ENCODE data around the gene GRIK4. TPM values are rescaled to one million over a fixed set of nuclear protein-coding genes. Genes with fewer than 3 reads are reported as not detected.

GRIK4 gene
- total RNA-seq, 3 donors from 2014 or later = 0.05 to 0.30 (median 0.11) TPM

DNA sequence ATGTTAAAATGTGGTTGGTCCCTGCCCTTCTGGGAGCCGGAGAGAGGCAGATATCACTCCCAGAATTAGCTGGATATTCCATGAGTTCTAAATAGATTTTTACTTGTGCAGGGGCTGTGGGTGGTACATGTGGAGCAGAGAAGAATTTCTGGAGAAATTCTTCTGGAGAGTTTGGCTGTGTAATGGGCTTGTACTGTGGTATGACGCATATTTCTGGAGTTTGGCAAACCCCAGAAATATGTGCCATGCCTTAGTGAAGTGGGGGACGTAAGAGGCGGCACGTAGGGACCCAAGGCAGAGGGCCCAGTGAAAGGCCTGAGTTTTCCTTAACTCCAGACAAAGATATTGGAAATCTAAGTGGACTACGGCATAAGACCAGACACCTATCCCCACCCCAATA, 461.1 kb downstream of the GRIK4 start:
- DNase-seq (no peak), ATAC-seq (no peak)
- no peaks in the 10 kb centered on the region for H3K9me3 Mint-ChIP-seq
- H3K36me3 Mint-ChIP-seq (ENCODE audit: insufficient read depth) = no peaks in the 10 kb centered on the region
- no peaks in the 10 kb centered on the region for H3K4me1 Mint-ChIP-seq (ENCODE audit: low read depth)
- peaks cover 30% of the 10 kb centered on the region for H3K27me3 Mint-ChIP-seq (ENCODE audit: low read depth)
- no peak overlapping the region for H3K4me3 Mint-ChIP-seq

DNA sequence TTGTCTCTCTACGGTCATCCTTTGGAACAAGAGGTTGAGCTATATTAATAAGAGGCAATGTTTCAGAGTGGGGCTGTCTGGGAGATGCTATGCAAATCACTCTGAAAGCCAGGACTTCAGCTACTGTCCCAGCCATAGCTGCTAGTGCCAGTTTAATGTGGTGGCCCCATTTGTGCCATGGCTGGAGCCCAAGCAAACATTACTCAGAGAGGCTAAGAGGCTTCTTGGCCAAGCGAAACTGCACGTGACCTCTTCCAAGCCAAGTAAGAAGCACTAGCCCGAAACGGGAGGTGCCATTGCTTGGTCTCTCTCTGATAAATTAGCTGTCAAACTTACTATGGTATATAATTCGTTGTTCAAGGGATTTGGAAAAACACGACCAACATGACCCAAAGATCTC, 462.0 kb downstream of the GRIK4 start:
- Mint-ChIP-seq H3K36me3 (ENCODE audit: insufficient read depth) (no peaks in the 10 kb centered on the region), H3K4me1 (ENCODE audit: low read depth) (no peaks in the 10 kb centered on the region), H3K4me3 (no peak overlapping the region), H3K9me3 (no peaks in the 10 kb centered on the region), H3K27me3 (ENCODE audit: low read depth) (peaks cover 36% of the 10 kb centered on the region)
- ATAC-seq (no peak), DNase-seq (no peak)

DNA sequence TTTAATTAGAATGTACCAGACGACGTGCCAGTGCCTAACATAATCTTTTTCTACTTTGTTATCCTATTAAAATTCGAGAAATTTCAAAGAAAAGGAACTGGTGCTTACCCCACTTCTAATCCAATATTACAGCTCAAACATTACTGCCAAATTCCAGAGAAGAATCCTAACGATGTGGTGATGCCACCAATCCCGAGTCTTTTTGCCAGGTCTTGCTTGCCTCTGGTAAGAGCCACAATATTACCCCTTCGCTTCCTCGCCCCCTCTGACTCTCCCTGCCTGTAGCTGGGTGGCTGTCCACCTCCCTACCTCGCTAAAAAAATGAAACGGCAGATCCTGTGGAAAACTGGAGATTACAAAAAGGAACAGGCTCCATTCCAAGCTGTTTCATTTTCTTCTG, 462.9 kb downstream of the GRIK4 start:
- H3K4me3 Mint-ChIP-seq = no peak overlapping the region
- DNase-seq = no peak
- H3K27me3 Mint-ChIP-seq (ENCODE audit: low read depth) = peaks cover 34% of the 10 kb centered on the region
- ATAC-seq = no peak
- H3K4me1 Mint-ChIP-seq (ENCODE audit: low read depth) = no peaks in the 10 kb centered on the region
- no peaks in the 10 kb centered on the region for H3K36me3 Mint-ChIP-seq (ENCODE audit: insufficient read depth)
- H3K9me3 Mint-ChIP-seq = no peaks in the 10 kb centered on the region

DNA sequence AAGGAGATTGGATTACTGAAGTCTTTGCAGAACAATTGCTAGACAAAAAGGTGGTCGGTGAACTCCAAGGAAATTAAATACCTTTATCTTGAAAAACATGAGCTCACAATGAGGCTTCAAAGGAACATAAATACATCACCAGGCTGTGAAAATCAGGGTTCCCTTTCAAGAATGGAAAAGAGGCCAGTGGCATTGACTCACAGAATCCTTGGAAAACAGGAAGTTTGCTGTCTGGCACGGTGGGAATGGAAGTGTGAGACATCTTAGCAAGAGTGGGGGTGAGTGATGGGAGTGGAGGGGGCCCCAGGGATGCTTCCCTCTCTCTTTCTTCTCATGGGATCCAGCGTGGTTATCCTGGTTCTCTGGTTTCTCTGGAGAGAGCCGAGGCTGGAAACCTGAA, 463.4 kb downstream of the GRIK4 start:
- ATAC-seq (no peak), DNase-seq (no peak)
- no peaks in the 10 kb centered on the region for H3K4me1 Mint-ChIP-seq (ENCODE audit: low read depth)
- no peaks in the 10 kb centered on the region for H3K9me3 Mint-ChIP-seq
- H3K27me3 Mint-ChIP-seq (ENCODE audit: low read depth) = peaks cover 34% of the 10 kb centered on the region
- H3K4me3 Mint-ChIP-seq = no peak overlapping the region
- no peaks in the 10 kb centered on the region for H3K36me3 Mint-ChIP-seq (ENCODE audit: insufficient read depth)

DNA sequence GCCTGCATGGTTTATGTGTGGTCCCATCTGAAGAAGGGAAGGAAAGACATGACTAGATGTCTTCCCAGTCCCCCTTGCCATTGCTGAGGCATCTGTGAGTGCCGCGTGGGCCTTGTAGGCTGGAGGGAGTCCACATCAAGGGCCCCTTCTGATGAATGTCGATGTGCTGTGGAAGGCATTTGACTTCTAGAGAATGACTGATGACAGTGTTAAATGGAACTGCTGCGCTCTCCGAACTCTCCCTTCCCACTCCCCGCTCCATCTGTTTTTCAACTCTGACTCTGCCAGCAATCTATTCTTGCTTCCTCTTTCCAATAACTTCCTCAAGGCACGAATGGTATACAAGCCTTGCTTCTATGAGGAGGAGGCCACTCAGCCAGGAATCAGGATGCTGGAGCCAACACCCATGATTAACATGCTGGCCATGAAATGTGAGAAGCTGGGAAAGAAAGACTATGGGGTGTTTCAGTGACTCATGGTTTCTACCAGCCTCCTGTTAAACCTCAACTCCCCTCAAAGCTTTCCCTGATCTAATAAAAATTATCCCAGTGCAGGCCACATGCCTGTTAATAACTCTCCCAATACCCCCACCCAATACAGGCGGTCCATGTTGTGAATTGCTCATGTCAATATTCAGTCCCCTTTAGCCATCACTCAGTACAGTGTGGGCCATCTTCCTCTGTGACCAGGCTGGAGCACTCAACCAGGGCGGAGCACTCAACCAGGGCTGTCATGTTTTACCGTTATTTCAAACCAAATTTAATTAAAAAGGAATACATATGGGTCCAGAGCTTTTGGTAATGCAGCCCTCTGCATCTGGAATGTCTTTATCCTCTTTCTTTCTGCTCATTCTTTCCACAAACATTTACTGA, 466.0 kb downstream of the GRIK4 start:
- ATAC-seq = no peak
- Mint-ChIP-seq H3K9me3 (no peaks in the 10 kb centered on the region), H3K27me3 (ENCODE audit: low read depth) (peaks cover 34% of the 10 kb centered on the region), H3K4me3 (no peak overlapping the region), H3K4me1 (ENCODE audit: low read depth) (no peaks in the 10 kb centered on the region), H3K36me3 (ENCODE audit: insufficient read depth) (no peaks in the 10 kb centered on the region)
- DNase-seq = no peak

DNA sequence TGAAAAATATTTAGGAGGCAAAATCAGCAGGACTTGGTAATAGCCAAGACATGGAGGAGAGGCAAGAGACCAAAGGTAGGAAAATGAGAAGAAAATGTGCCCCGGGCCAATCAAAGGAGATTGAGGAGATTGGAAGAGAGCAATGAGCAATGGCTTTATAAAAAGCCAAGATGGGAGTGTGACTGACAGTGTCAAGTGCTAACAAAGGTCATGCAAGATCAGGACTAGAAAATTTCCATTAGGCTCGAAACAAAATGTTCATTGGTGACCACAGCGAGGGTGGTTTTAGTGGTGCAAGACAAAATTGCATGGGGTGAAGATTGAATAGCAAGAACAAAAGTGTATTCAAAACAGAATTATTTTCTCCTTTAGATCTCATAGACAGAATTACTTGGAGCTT, 467.2 kb downstream of the GRIK4 start:
- Mint-ChIP-seq H3K27me3 (ENCODE audit: low read depth) (peaks cover 40% of the 10 kb centered on the region), H3K4me3 (no peak overlapping the region), H3K9me3 (no peaks in the 10 kb centered on the region), H3K36me3 (ENCODE audit: insufficient read depth) (no peaks in the 10 kb centered on the region), H3K4me1 (ENCODE audit: low read depth) (no peaks in the 10 kb centered on the region)
- ATAC-seq (no peak), DNase-seq (no peak)

DNA sequence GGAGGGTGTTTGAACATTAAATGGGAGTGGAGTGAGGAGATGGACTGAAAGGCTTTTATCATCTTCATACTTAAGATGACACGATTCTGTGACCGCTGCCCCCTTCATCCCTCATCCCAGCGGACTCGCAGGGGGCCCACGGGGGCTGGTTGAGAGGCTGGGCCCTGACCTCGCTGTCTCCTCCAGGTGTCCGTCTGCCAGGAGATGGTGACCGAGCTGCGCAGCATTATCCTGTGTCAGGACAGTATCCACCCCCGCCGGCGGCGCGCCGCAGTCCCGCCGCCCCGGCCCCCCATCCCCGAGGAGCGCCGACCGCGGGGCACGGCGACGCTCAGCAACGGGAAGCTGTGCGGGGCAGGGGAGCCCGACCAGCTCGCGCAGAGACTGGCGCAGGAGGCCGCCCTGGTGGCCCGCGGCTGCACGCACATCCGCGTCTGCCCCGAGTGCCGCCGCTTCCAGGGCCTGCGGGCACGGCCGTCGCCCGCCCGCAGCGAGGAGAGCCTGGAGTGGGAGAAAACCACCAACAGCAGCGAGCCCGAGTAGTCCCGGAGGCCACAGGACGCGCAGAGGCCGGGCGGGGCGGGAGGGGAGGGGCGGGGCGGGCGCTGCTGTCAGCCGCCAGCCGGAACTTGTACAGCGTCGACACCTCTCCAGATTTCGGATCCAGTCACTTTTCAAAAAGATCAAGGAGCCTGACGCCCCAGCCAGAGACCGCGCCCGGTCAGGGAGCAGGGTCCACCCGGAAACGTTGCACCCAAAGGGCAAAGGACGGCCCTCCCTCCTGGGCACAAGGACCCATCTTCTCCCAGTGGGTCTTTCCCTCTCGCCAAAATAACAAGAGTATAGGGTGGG, 474.4 kb downstream of the GRIK4 start:
- Mint-ChIP-seq H3K4me1 (ENCODE audit: low read depth) (peaks cover 8% of the 10 kb centered on the region), H3K4me3 (peak overlapping the region; percentile 77), H3K27me3 (ENCODE audit: low read depth) (peaks cover 20% of the 10 kb centered on the region), H3K9me3 (no peaks in the 10 kb centered on the region), H3K36me3 (ENCODE audit: insufficient read depth) (no peaks in the 10 kb centered on the region)
- DNase-seq (peak; percentile 10), ATAC-seq (peak; percentile 91 to 93)

DNA sequence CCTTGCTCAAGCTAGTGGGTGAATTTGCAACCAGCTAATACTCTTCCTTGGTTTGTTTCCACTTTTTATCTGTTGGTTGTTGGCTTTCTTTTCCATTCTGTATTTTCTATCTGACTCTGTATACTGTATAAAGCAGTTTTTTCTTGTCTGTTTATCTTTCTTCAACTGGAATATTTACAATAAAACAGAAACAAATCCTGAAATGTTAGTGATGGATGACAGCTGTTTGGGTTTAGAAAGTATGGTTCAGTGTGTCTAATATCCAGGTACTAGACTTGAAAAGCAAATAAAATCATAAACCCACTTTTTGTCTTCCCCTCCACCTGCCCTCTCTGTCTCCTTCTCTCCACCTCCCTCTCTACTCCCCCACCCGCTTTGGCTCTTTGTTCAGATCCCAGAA, 477.1 kb downstream of the GRIK4 start:
- ATAC-seq = no peak
- Mint-ChIP-seq H3K4me3 (no peak overlapping the region), H3K4me1 (ENCODE audit: low read depth) (peaks cover 8% of the 10 kb centered on the region), H3K36me3 (ENCODE audit: insufficient read depth) (no peaks in the 10 kb centered on the region), H3K9me3 (no peaks in the 10 kb centered on the region), H3K27me3 (ENCODE audit: low read depth) (peaks cover 12% of the 10 kb centered on the region)
- no peak for DNase-seq

DNA sequence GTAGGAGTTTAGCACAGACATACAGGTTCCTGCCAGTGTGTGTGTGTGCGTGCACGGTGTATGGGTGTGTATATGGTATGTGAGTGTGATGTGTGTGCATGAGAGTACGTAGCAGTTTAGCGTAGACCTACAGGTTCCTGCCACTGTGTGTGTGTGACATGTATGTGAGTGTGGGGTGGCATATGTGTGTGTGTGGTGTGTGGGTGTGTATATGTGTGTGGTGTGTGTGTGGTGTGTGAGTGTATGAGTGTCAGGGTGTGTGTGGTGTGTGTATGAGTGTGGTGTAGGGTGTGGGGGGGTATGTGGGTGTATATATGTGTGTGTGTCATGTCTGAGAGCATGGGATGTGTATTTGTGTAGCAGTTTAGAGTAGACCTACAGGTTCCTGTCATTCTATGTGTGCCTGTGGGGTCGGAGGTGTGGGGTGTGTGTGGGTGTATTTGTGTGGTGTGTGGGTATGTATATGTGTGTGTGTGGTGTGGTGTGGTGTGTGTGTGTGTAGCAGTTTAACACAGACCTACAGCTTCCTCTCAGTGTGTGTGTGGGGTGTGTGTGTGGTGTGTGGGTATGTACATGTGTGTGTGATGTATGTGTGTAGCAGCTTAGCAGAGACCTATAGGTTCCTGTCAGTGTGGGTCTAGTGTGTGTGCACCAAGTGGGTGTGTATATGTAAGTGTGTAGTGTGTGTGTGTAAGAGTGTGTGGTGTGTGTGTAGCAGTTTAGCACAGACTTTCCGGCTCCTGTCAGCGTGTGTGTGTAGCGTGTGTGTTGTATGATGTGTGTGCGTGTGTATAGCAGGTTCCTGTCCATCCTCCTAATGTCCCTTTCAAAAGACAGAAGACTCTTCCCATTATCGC, 480.5 kb downstream of the GRIK4 start:
- H3K27me3 Mint-ChIP-seq (ENCODE audit: low read depth) = peaks cover 6% of the 10 kb centered on the region

DNA sequence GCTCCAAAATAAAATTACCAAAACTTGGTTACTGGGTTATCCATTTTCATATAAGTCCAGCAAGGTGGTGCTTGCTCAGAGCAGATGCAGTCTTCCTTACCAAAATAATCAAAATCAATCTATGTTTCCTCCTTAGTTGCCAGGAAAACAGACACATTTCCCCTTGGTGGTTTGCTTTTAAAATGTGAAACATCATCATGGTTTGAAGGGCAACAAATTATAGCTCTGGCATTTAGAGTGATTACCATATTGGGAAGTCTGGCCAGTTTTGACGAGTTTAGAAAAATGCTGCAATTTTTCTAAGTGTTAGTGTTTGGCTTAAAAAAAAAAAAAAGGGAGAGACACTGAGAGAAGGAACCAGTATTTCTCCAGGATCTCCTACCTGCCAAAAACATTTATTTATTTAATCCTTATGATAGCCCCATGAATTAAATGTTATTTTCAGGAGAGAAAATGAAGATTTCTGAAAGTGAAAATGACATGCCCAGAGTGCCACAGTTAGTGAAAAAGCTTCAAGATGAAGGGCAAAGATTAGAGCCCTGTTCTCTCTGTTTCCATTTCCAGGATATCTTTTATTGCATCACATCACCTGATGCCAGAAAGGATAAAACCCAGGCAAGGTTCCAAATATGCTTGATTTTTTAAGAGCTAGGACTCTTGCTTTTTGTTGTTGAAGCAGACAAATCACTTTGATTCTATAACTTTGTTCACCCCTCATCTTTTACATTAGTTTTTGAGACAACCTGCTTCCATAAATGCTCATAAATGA, 482.7 kb downstream of the GRIK4 start:
- Mint-ChIP-seq H3K9me3 (no peaks in the 10 kb centered on the region), H3K27me3 (ENCODE audit: low read depth) (peaks cover 12% of the 10 kb centered on the region), H3K4me3 (no peak overlapping the region), H3K36me3 (ENCODE audit: insufficient read depth) (no peaks in the 10 kb centered on the region), H3K4me1 (ENCODE audit: low read depth) (no peaks in the 10 kb centered on the region)
- no peak for ATAC-seq
- no peak for DNase-seq

More for the DNA sequence above, 480.5 kb downstream of the GRIK4 start:
- DNase-seq = no peak
- no peaks in the 10 kb centered on the region for H3K9me3 Mint-ChIP-seq
- H3K4me3 Mint-ChIP-seq = no peak overlapping the region
- no peak for ATAC-seq
- H3K36me3 Mint-ChIP-seq (ENCODE audit: insufficient read depth) = no peaks in the 10 kb centered on the region
- no peaks in the 10 kb centered on the region for H3K4me1 Mint-ChIP-seq (ENCODE audit: low read depth)

DNA sequence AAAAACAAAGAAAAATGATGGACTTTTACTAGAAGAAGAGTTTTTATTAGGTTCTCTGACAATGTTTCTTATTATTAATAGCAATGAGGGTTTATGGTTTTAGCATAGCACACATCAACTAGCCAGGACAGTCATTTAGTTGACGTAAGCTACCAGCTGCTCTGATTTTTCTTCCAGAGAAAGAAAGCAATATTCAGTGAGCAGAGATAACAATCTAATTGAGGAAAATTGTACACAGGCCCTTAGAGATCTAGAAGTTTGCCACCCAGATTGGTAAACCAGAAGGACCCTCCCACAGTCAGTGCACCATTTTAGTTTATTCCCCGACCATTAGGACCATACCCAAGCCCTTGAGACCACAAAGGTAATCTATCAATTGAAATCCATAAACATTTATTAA, 483.6 kb downstream of the GRIK4 start:
- Mint-ChIP-seq H3K9me3 (no peaks in the 10 kb centered on the region), H3K27me3 (ENCODE audit: low read depth) (peaks cover 16% of the 10 kb centered on the region), H3K4me3 (no peak overlapping the region), H3K4me1 (ENCODE audit: low read depth) (no peaks in the 10 kb centered on the region), H3K36me3 (ENCODE audit: insufficient read depth) (no peaks in the 10 kb centered on the region)
- DNase-seq (no peak), ATAC-seq (no peak)

DNA sequence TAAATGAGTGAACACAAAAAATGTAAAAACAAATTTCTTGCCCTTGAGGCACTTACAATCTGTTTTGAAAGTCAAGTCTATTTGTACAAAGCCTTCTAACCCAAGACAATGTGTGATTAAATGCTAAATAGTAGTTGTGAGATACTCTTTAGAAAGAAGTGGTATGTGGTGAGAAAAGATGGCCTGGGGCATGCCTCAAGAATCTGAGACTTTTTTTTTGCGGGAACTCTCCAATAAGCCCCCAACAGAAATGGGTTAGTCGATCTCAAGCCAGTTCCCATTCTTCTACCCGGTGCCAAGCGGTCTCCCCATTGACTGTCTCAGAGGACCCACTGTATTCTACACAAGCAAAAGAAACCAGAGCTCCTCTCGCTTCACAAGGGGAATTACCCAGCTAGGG, 485.4 kb downstream of the GRIK4 start:
- no peak for DNase-seq
- Mint-ChIP-seq H3K4me1 (ENCODE audit: low read depth) (no peaks in the 10 kb centered on the region), H3K27me3 (ENCODE audit: low read depth) (peaks cover 17% of the 10 kb centered on the region), H3K4me3 (no peak overlapping the region), H3K36me3 (ENCODE audit: insufficient read depth) (no peaks in the 10 kb centered on the region), H3K9me3 (no peaks in the 10 kb centered on the region)
- no peak for ATAC-seq

DNA sequence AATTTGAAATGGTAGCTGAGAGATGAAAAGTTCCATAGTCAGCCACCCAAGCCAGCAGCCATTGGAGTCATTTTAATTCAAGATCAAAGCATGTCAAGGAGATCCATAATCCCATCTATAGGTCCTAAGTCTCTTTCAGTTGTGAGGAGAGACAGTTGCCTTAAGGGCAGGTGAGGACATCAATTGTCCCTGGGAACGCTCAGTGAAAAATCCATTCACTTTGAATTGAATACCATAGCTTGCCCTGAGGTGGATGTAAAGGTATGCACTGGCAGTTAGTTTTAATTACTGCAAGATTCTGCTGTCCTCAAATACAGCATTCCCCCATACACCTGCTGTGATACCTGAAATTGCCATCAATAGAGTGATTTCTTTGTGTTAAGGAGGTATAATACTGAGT, 487.0 kb downstream of the GRIK4 start:
- no peaks in the 10 kb centered on the region for H3K9me3 Mint-ChIP-seq
- no peak for DNase-seq
- H3K36me3 Mint-ChIP-seq (ENCODE audit: insufficient read depth) = no peaks in the 10 kb centered on the region
- H3K4me3 Mint-ChIP-seq = no peak overlapping the region
- no peak for ATAC-seq
- peaks cover 17% of the 10 kb centered on the region for H3K27me3 Mint-ChIP-seq (ENCODE audit: low read depth)
- H3K4me1 Mint-ChIP-seq (ENCODE audit: low read depth) = no peaks in the 10 kb centered on the region
